Hepatocyte (in vitro differentiated cells): ENCODE results near the gene PAQR9. TPM values are rescaled to one million over a fixed set of nuclear protein-coding genes. Genes with fewer than 3 reads are reported as not detected.

Source experiments
- DNase-seq: peaks from one replicate; pipeline ENCODE4 v3.0.0-alpha.2; 2016; ENCODE audit warnings: low spot score
- H2AFZ ChIP-seq: fragments of 200-600 bp; sonication (generic); 2 replicates; pipeline ENCODE4 v1.6.0; 2016; ENCODE audit warnings: antibody characterized with exemption, mild to moderate bottlenecking
- H3K27ac ChIP-seq: fragments of 200-600 bp; sonication (generic); 2 replicates; pipeline ENCODE4 v1.5.1; 2016; ENCODE audit warnings: mild to moderate bottlenecking
- H3K27me3 ChIP-seq: fragments of 200-600 bp; sonication (generic); 2 replicates; pipeline ENCODE4 v1.6.1; 2016
- H3K36me3 ChIP-seq: fragments of 200-600 bp; sonication (generic); replicated peaks from 2 replicates; pipeline ENCODE4 v1.5.1; 2016; ENCODE audit warnings: low read depth; ENCODE audit not compliant: insufficient read depth
- H3K4me1 ChIP-seq: fragments of 200-600 bp; sonication (generic); 2 replicates; pipeline ENCODE4 v1.5.1; 2016; ENCODE audit warnings: mild to moderate bottlenecking, moderate library complexity; ENCODE audit not compliant: insufficient read depth
- H3K4me2 ChIP-seq: fragments of 200-600 bp; sonication (generic); 2 replicates; pipeline ENCODE4 v1.6.0; 2016
- H3K4me3 ChIP-seq: fragments of 200-600 bp; sonication (generic); 2 replicates; pipeline ENCODE4 v1.5.1; 2016; ENCODE audit warnings: mild to moderate bottlenecking
- H3K79me2 ChIP-seq: fragments of 200-600 bp; sonication (generic); 2 replicates; pipeline ENCODE4 v1.6.0; 2017; ENCODE audit warnings: mild to moderate bottlenecking
- H3K9me2 ChIP-seq: fragments of 200-600 bp; sonication (generic); replicated peaks from 2 replicates; pipeline ENCODE4 v1.6.0; 2017; ENCODE audit warnings: mild to moderate bottlenecking; ENCODE audit not compliant: insufficient read depth
- H3K9me3 ChIP-seq: fragments of 200-600 bp; sonication (generic); 2 replicates; pipeline ENCODE4 v1.5.1; 2016; ENCODE audit warnings: low read depth, mild to moderate bottlenecking
- H4K20me1 ChIP-seq: fragments of 200-600 bp; sonication (generic); 2 replicates; pipeline ENCODE4 v1.6.0; 2016; ENCODE audit warnings: mild to moderate bottlenecking; ENCODE audit not compliant: insufficient read depth, poor library complexity, severe bottlenecking
- EZH2 ChIP-seq: fragments of 200-600 bp; sonication (generic); IDR thresholded peaks from 2 replicates; pipeline ENCODE4 v1.6.1; 2016; ENCODE audit warnings: antibody characterized with exemption, mild to moderate bottlenecking, borderline replicate concordance
- EZH2phosphoT487 ChIP-seq: fragments of 200-600 bp; sonication (generic); IDR thresholded peaks from one replicate; pipeline ENCODE4 v1.6.1; 2018; ENCODE audit warnings: antibody characterized with exemption, mild to moderate bottlenecking, low read depth, moderate library complexity; ENCODE audit not compliant: unreplicated experiment, severe bottlenecking
- WGBS: methylation state at CpG from one replicate; pipeline ENCODE4 v1.1.6; 2016; ENCODE audit warnings: low lambda C conversion rate; ENCODE audit errors: missing lambda C conversion rate; 5-methylcytosine and 5-hydroxymethylcytosine counted together
- polyA plus RNA-seq: library from polyadenylated mRNA; unstranded; fragments of >200 nt; fragmentation: Nextera tagmentation; extraction: Ambion mirVana; gene quantifications from 2 replicates; pipeline ENCODE4 v1.2.1, GENCODE V29; 2016
- total RNA-seq: library from RNA; depleted of rRNA; stranded (reverse); fragments of >200 nt; gene quantifications from 2 replicates; pipeline ENCODE4 v1.2.3, GENCODE V29; 2014
- TF ChIP-seq, protein P1 (sequence below): fragments of 200-600 bp; sonication (generic); IDR thresholded peaks from 2 replicates; pipeline ENCODE4 v1.5.1; 2016; ENCODE audit warnings: antibody characterized with exemption, mild to moderate bottlenecking; ENCODE audit not compliant: poor library complexity

The PAQR9 gene
- total and polyA plus RNA-seq, 2 experiments from 2014 or later: 2.9 to 3.8 TPM

- Histone ChIP-seq H3K79me2 (no peaks in the 10 kb centered on the region), H3K27me3 (peaks cover 81% of the 10 kb centered on the region), H3K4me2 (no peak overlapping the region), H3K4me3 (no peak overlapping the region), H4K20me1 (no peaks in the 10 kb centered on the region), H3K36me3 (no peaks in the 10 kb centered on the region), H3K9me3 (no peaks in the 10 kb centered on the region), H3K27ac (no peak overlapping the region), H3K9me2 (no peaks in the 10 kb centered on the region), H3K4me1 (no peaks in the 10 kb centered on the region), H2AFZ (no peak overlapping the region)
- 98% methylated on average over 19 of the region's 19 CpGs for whole genome bisulfite sequencing
- no peak for DNase-seq
- TF ChIP-seq, protein P1, sequence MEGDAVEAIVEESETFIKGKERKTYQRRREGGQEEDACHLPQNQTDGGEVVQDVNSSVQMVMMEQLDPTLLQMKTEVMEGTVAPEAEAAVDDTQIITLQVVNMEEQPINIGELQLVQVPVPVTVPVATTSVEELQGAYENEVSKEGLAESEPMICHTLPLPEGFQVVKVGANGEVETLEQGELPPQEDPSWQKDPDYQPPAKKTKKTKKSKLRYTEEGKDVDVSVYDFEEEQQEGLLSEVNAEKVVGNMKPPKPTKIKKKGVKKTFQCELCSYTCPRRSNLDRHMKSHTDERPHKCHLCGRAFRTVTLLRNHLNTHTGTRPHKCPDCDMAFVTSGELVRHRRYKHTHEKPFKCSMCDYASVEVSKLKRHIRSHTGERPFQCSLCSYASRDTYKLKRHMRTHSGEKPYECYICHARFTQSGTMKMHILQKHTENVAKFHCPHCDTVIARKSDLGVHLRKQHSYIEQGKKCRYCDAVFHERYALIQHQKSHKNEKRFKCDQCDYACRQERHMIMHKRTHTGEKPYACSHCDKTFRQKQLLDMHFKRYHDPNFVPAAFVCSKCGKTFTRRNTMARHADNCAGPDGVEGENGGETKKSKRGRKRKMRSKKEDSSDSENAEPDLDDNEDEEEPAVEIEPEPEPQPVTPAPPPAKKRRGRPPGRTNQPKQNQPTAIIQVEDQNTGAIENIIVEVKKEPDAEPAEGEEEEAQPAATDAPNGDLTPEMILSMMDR: no peak
- TF ChIP-seq EZH2: no peak
- no peak for TF ChIP-seq EZH2phosphoT487
These were observed 1.3 kb downstream of the PAQR9 start for GRCh38 chr3:142962175-142962519.

DNA sequence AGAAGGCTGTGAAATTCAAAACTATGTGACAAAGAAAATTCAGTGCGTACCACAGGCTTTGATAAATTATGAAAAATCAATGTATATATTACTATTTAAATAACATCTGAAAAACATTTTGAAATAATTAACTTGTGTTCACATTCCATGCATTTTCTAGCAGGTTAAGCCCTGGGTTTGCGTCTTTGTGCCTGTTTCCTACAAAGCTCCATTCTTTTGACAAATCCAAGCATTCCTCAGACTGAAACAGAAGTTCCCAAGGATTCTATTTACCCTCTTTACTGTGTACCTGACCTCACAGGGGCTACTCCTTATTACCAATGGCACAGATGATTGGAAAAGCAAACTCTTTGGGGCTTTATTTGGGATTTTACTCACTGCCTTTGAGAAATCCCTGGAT, 1.9 kb downstream of the PAQR9 start:
- H3K36me3 ChIP-seq: no peaks in the 10 kb centered on the region
- H3K4me3 ChIP-seq: no peak overlapping the region
- no peaks in the 10 kb centered on the region for H3K79me2 ChIP-seq
- H3K27ac ChIP-seq: no peak overlapping the region
- DNase-seq: no peak
- H3K4me1 ChIP-seq: no peaks in the 10 kb centered on the region
- H4K20me1 ChIP-seq: no peaks in the 10 kb centered on the region
- 72% methylated on average over 2 of the region's 2 CpGs for WGBS
- H3K4me2 ChIP-seq: no peak overlapping the region
- H3K9me2 ChIP-seq: no peaks in the 10 kb centered on the region
- H3K27me3 ChIP-seq: peaks cover 82% of the 10 kb centered on the region
- H3K9me3 ChIP-seq: no peaks in the 10 kb centered on the region
- H2AFZ ChIP-seq: no peak overlapping the region
- TF ChIP-seq EZH2phosphoT487: no peak

- WGBS: 88% methylated on average over 1 of the region's 1 CpG
- no peaks in the 10 kb centered on the region for H4K20me1 ChIP-seq
These were observed 3.1 kb downstream of the PAQR9 start for GRCh38 chr3:142960322-142960850.

GRCh38 chr3:142958707-142959106, 4.8 kb downstream of the PAQR9 start:
- Histone ChIP-seq H3K4me2 (no peak overlapping the region), H3K4me1 (no peaks in the 10 kb centered on the region), H3K36me3 (no peaks in the 10 kb centered on the region), H4K20me1 (no peaks in the 10 kb centered on the region), H3K27ac (no peak overlapping the region), H3K9me2 (no peaks in the 10 kb centered on the region), H3K9me3 (no peaks in the 10 kb centered on the region), H3K27me3 (peaks cover 58% of the 10 kb centered on the region), H3K79me2 (no peaks in the 10 kb centered on the region), H3K4me3 (no peak overlapping the region), H2AFZ (no peak overlapping the region)
- DNase-seq: no peak
- TF ChIP-seq EZH2phosphoT487 (no peak), EZH2 (no peak)
- TF ChIP-seq, protein P1: no peak
- 74% methylated on average over 6 of the region's 6 CpGs for WGBS

More at GRCh38 chr3:142960322-142960850, 3.1 kb downstream of the PAQR9 start:
- Histone ChIP-seq H3K9me3 (no peaks in the 10 kb centered on the region), H2AFZ (no peak overlapping the region), H3K4me2 (no peak overlapping the region), H3K27ac (no peak overlapping the region), H3K79me2 (no peaks in the 10 kb centered on the region), H3K9me2 (no peaks in the 10 kb centered on the region), H3K4me3 (no peak overlapping the region), H3K36me3 (no peaks in the 10 kb centered on the region), H3K27me3 (peaks cover 71% of the 10 kb centered on the region), H3K4me1 (no peaks in the 10 kb centered on the region)
- TF ChIP-seq EZH2phosphoT487 (no peak), EZH2 (no peak)
- TF ChIP-seq, protein P1: no peak
- no peak for DNase-seq
